H1 (cell line): ENCODE measurements around the gene PAPOLA. TPM values are rescaled to one million over a fixed set of nuclear protein-coding genes. Genes with fewer than 3 reads are reported as not detected.
A peak's percentile ranks its signal among the peaks of the same experiment; 100 is the strongest.

Source experiments
- CTCF ChIA-PET: fragments of 300-600 bp; sonication (Branson Sonifier 250); formaldehyde crosslinking; loops from one replicate; lab custom pipeline; 2021; ENCODE audit not compliant: partially characterized antibody; lab: Charles Lee
- POLR2A ChIA-PET: fragments of 300-600 bp; sonication (Branson Sonifier 250); formaldehyde crosslinking; loops from one replicate; lab custom pipeline; 2021; ENCODE audit warnings: inconsistent platforms; ENCODE audit not compliant: partially characterized antibody; lab: Charles Lee
- DNase-seq, 2 experiments: peaks; one replicate each; pipeline versions ENCODE4 v3.0.0 to v3.0.0-alpha.2; 2010 to 2022; ENCODE audit warnings: low spot score in 2 of 2, low read depth in 1 of 2, mixed read lengths in 1 of 2
- FAIRE-seq: peaks from 2 replicates; lab custom pipeline; 2011; peaks lifted over from hg19 to GRCh38; lab: Jason Lieb, UNC
- H2AFZ ChIP-seq: 2 replicates; pipeline ENCODE4 v1.8.1; 2012; ENCODE audit warnings: low read length, inconsistent platforms
- H2AK5ac ChIP-seq: 2 replicates; pipeline ENCODE4 v1.6.1; 2013; ENCODE audit warnings: low read depth, low read length
- H2BK120ac ChIP-seq: replicated peaks from 2 replicates; pipeline ENCODE3; 2013; ENCODE audit warnings: low read depth, low read length, inconsistent platforms
- H2BK12ac ChIP-seq: 2 replicates; pipeline ENCODE4 v1.6.1; 2013; ENCODE audit warnings: low read depth, low read length
- H2BK15ac ChIP-seq: 2 replicates; pipeline ENCODE4 v1.6.1; 2013; ENCODE audit warnings: low read length
- H2BK20ac ChIP-seq: 2 replicates; pipeline ENCODE4 v1.6.1; 2013; ENCODE audit warnings: low read length
- H2BK5ac ChIP-seq: 2 replicates; pipeline ENCODE4 v1.6.1; 2013; ENCODE audit warnings: low read depth, low read length
- H3K14ac ChIP-seq: 2 replicates; pipeline ENCODE4 v1.6.1; 2013; ENCODE audit warnings: inconsistent platforms; ENCODE audit not compliant: insufficient read length
- H3K18ac ChIP-seq: 2 replicates; pipeline ENCODE4 v1.6.1; 2013; ENCODE audit warnings: low read length; ENCODE audit errors: extremely low read depth
- H3K23ac ChIP-seq: 2 replicates; pipeline ENCODE4 v1.6.1; 2013; ENCODE audit warnings: inconsistent platforms; ENCODE audit not compliant: insufficient read length
- H3K23me2 ChIP-seq: 2 replicates; pipeline ENCODE4 v1.6.1; 2013; ENCODE audit warnings: low read depth, low read length
- H3K27ac ChIP-seq: 2 replicates; pipeline ENCODE4 v1.6.1; 2011; ENCODE audit warnings: low read depth, low read length, inconsistent platforms
- H3K27me3 ChIP-seq, 4 experiments: replicated peaks in 1 of 4; 1 replicate in 1 of 4; 2 replicates in 3 of 4; pipeline versions ENCODE4 v1.6.1 to v1.8.1; 2011 to 2013; ENCODE audit warnings: low read length in 3 of 4, mild to moderate bottlenecking in 3 of 4, inconsistent platforms in 2 of 4, mixed read lengths in 2 of 4, moderate library complexity in 1 of 4; ENCODE audit not compliant: control insufficient read depth in 3 of 4, insufficient read depth in 3 of 4; ENCODE audit errors: extremely low read depth in 1 of 4
- H3K36me3 ChIP-seq, 4 experiments: 2 replicates each; pipeline versions ENCODE4 v1.6.1 to v1.8.1; 2011 to 2013; ENCODE audit warnings: mild to moderate bottlenecking in 4 of 4, low read length in 3 of 4, moderate library complexity in 2 of 4, control low read depth in 1 of 4, inconsistent platforms in 1 of 4; ENCODE audit not compliant: insufficient read depth in 4 of 4, control insufficient read depth in 2 of 4
- H3K4ac ChIP-seq: replicated peaks from 2 replicates; pipeline ENCODE3; 2013; ENCODE audit warnings: low read length, low read depth, mixed read lengths, inconsistent platforms; ENCODE audit not compliant: insufficient read length
- H3K4me1 ChIP-seq, 4 experiments: replicated peaks in 1 of 4; 1 replicate in 1 of 4; 2 replicates in 3 of 4; pipeline versions ENCODE4 v1.6.1 to v1.8.1; 2011 to 2013; ENCODE audit warnings: low read length in 3 of 4, inconsistent platforms in 2 of 4, mixed read lengths in 1 of 4; ENCODE audit not compliant: insufficient read depth in 4 of 4, control insufficient read depth in 3 of 4
- H3K4me2 ChIP-seq, 2 experiments: 2 replicates each; pipeline versions ENCODE4 v1.6.1 to v1.8.1; 2011 to 2013; ENCODE audit warnings: low read depth in 2 of 2, low read length in 2 of 2, control low read depth in 1 of 2, inconsistent platforms in 1 of 2, mild to moderate bottlenecking in 1 of 2; ENCODE audit not compliant: insufficient read depth in 1 of 2
- H3K4me3 ChIP-seq, 4 experiments: fragments of 200-600, 300-600 bp in 1 of 4; sonication (generic), shearing (Covaris generic), sonication (Bioruptor Twin) in 1 of 4; 2 replicates each; pipeline versions ENCODE4 v1.5.1 to v1.8.1; 2011 to 2016; ENCODE audit warnings: low read length in 4 of 4, low read depth in 3 of 4, control low read depth in 2 of 4, inconsistent platforms in 2 of 4, mild to moderate bottlenecking in 2 of 4, mixed read lengths in 1 of 4, moderate library complexity in 1 of 4; ENCODE audit not compliant: insufficient read depth in 2 of 4; ENCODE audit errors: extremely low read depth in 1 of 4
- H3K56ac ChIP-seq: replicated peaks from 2 replicates; pipeline ENCODE3; 2013; ENCODE audit warnings: low read depth, mild to moderate bottlenecking, mixed read lengths, low read length, inconsistent platforms; ENCODE audit not compliant: insufficient read length
- H3K79me1 ChIP-seq: 2 replicates; pipeline ENCODE4 v1.6.1; 2013; ENCODE audit warnings: low read depth, low read length, control low read depth
- H3K79me2 ChIP-seq, 2 experiments: 2 replicates each; pipeline versions ENCODE4 v1.6.1 to v1.8.1; 2012 to 2013; ENCODE audit warnings: low read length in 2 of 2, mild to moderate bottlenecking in 2 of 2, inconsistent platforms in 1 of 2; ENCODE audit not compliant: insufficient read depth in 2 of 2, control insufficient read depth in 1 of 2
- H3K9ac ChIP-seq, 4 experiments: replicated peaks in 1 of 4; 1 replicate in 1 of 4; 2 replicates in 3 of 4; pipeline versions ENCODE4 v1.6.1 to v1.8.1; 2011 to 2013; ENCODE audit warnings: low read depth in 3 of 4, low read length in 3 of 4, control low read depth in 2 of 4, mild to moderate bottlenecking in 2 of 4, moderate library complexity in 2 of 4, inconsistent platforms in 1 of 4; ENCODE audit errors: extremely low read depth in 1 of 4
- H3K9me3 ChIP-seq, 2 experiments: 2 replicates each; pipeline versions ENCODE4 v1.6.1 to v1.8.1; 2012 to 2013; ENCODE audit warnings: mild to moderate bottlenecking in 2 of 2, moderate library complexity in 2 of 2, control low read depth in 1 of 2, inconsistent platforms in 1 of 2, low read depth in 1 of 2, low read length in 1 of 2, mixed read lengths in 1 of 2; ENCODE audit not compliant: insufficient read depth in 2 of 2
- H4K20me1 ChIP-seq, 2 experiments: replicated peaks in 1 of 2; 2 replicates each; pipeline versions ENCODE3 to v1.8.1; 2011 to 2013; ENCODE audit warnings: inconsistent platforms in 2 of 2, low read length in 2 of 2, mild to moderate bottlenecking in 1 of 2; ENCODE audit not compliant: insufficient read depth in 2 of 2, control insufficient read depth in 1 of 2
- H4K5ac ChIP-seq: 2 replicates; pipeline ENCODE4 v1.6.1; 2013; ENCODE audit warnings: low read length, low read depth, mixed read lengths, inconsistent platforms; ENCODE audit not compliant: insufficient read length
- H4K8ac ChIP-seq: 2 replicates; pipeline ENCODE4 v1.8.0; 2013; ENCODE audit warnings: mild to moderate bottlenecking, moderate library complexity, low read length, inconsistent platforms; ENCODE audit not compliant: insufficient read depth; ENCODE audit errors: extremely low read depth
- H4K91ac ChIP-seq: replicated peaks from 2 replicates; pipeline ENCODE3; 2013; ENCODE audit warnings: low read length, mixed read lengths, inconsistent platforms; ENCODE audit not compliant: insufficient read length
- CBX8 ChIP-seq: fragments of 300-800, 300-1000 bp; sonication (generic); IDR thresholded peaks from 2 replicates; pipeline ENCODE4 v1.7.1; 2016; ENCODE audit warnings: low read depth, low read length, borderline replicate concordance
- EZH2 ChIP-seq: fragments of 200-600 bp; sonication (generic); IDR thresholded peaks from 2 replicates; pipeline ENCODE4 v1.7.1; 2012; ENCODE audit warnings: low read depth, mild to moderate bottlenecking, moderate library complexity, low read length, inconsistent platforms; ENCODE audit not compliant: severe bottlenecking
- FOSL1 ChIP-seq: IDR thresholded peaks from 2 replicates; pipeline ENCODE4 v1.6.1; 2011; ENCODE audit warnings: mild to moderate bottlenecking, low read depth, low read length, moderate library complexity; ENCODE audit not compliant: insufficient read depth
- GABPA ChIP-seq: IDR thresholded peaks from 2 replicates; pipeline ENCODE4 v1.6.1; 2011; ENCODE audit warnings: mild to moderate bottlenecking, low read length, moderate library complexity, borderline replicate concordance; ENCODE audit not compliant: insufficient read depth
- GTF2F1 ChIP-seq: IDR thresholded peaks from 2 replicates; pipeline ENCODE4 v1.6.1; 2012; ENCODE audit warnings: low read depth, low read length, improper control_type of control experiment, borderline replicate concordance
- HDAC2 ChIP-seq, 2 experiments: fragments of 300-600 bp in 1 of 2; sonication (generic) in 1 of 2; IDR thresholded peaks; 2 replicates each; pipeline ENCODE4 v1.6.1; 2011 to 2012; ENCODE audit warnings: low read depth in 2 of 2, low read length in 2 of 2, mild to moderate bottlenecking in 2 of 2, moderate library complexity in 2 of 2, borderline replicate concordance in 1 of 2, inconsistent platforms in 1 of 2
- NANOG ChIP-seq: IDR thresholded peaks from 2 replicates; pipeline ENCODE4 v1.6.1; 2011; ENCODE audit warnings: low read length, low read depth, mild to moderate bottlenecking, inconsistent platforms; ENCODE audit not compliant: insufficient read depth, poor library complexity, severe bottlenecking
- PHF8 ChIP-seq: fragments of 200-600 bp; sonication (generic); conservative IDR thresholded peaks from 2 replicates; pipeline ENCODE4 v1.7.1; 2012; ENCODE audit warnings: low read depth, mild to moderate bottlenecking, inconsistent platforms, low read length, moderate library complexity
- POLR2A ChIP-seq, 2 experiments: IDR thresholded peaks; 1 replicate in 1 of 2; 2 replicates in 1 of 2; pipeline ENCODE4 v1.6.1; 2011; ENCODE audit warnings: low read depth in 2 of 2, low read length in 2 of 2, mild to moderate bottlenecking in 2 of 2; ENCODE audit errors: control extremely low read depth in 1 of 2
- POLR2AphosphoS5 ChIP-seq: IDR thresholded peaks from 2 replicates; pipeline ENCODE4 v1.6.1; 2011; ENCODE audit warnings: low read depth, low read length
- RNF2 ChIP-seq: fragments of 200-900, 300-1000 bp; sonication (generic); IDR thresholded peaks from 2 replicates; pipeline ENCODE4 v1.7.1; 2016; ENCODE audit warnings: borderline replicate concordance, low read depth, mild to moderate bottlenecking, antibody characterized with exemption, low read length; ENCODE audit not compliant: poor library complexity, severe bottlenecking; ENCODE audit errors: missing control alignments
- RXRA ChIP-seq: IDR thresholded peaks from 2 replicates; pipeline ENCODE4 v1.6.1; 2011; ENCODE audit warnings: low read depth, mild to moderate bottlenecking, low read length, moderate library complexity; ENCODE audit not compliant: insufficient read depth
- SP1 ChIP-seq: IDR thresholded peaks from 2 replicates; pipeline ENCODE4 v1.6.1; 2011; ENCODE audit warnings: low read depth, low read length
- SRF ChIP-seq: IDR thresholded peaks from 2 replicates; pipeline ENCODE4 v1.6.1; 2011; ENCODE audit warnings: mild to moderate bottlenecking, low read depth, low read length, moderate library complexity
- TBP ChIP-seq: IDR thresholded peaks from 2 replicates; pipeline ENCODE4 v1.6.1; 2011; ENCODE audit warnings: low read depth, low read length, improper control_type of control experiment
- WGBS, 2 experiments: shearing (Covaris generic) in 1 of 2; methylation state at CpG; one replicate each; pipeline versions ENCODE4 v1.1.6 to v1.1.7; 2013 to 2015; ENCODE audit warnings: low lambda C conversion rate in 2 of 2, mixed read lengths in 2 of 2, inconsistent platforms in 1 of 2, low coverage in 1 of 2, missing lambda C conversion rate in 1 of 2; ENCODE audit not compliant: insufficient replicate concordance in 2 of 2, insufficient coverage in 1 of 2, insufficient read length in 1 of 2; ENCODE audit errors: extremely low coverage in 1 of 2, missing lambda C conversion rate in 1 of 2; 5-methylcytosine and 5-hydroxymethylcytosine counted together
- polyA plus RNA-seq, 7 experiments: library from polyadenylated mRNA; depleted of rRNA in 3 of 7; stranded (reverse) in 5 of 7; unstranded in 2 of 7; fragments of >200 nt in 5 of 7; fragments of 200-250 nt in 2 of 7; gene quantifications; 1 replicate in 5 of 7; 2 replicates in 1 of 7; 4 replicates in 1 of 7; pipeline versions ENCODE4 v1.2.1 to v1.2.3, GENCODE V29; 2011 to 2013; ENCODE audit warnings: missing spikeins in 2 of 7, mixed read lengths in 2 of 7
- total RNA-seq: library from RNA; stranded (reverse); fragmentation: NEBNext Ultra II Directional; extraction: Animal tissue kit (Norgen Biotek cat#: 25700); gene quantifications from 2 replicates; pipeline ENCODE4 v1.2.1, GENCODE V29; 2021

Gene PAPOLA
- total and polyA plus RNA-seq, 2 of the 8 experiments (the other 6 are each of a cell fraction or from before 2014, with no cell fraction given): 163 to 239 TPM

DNA sequence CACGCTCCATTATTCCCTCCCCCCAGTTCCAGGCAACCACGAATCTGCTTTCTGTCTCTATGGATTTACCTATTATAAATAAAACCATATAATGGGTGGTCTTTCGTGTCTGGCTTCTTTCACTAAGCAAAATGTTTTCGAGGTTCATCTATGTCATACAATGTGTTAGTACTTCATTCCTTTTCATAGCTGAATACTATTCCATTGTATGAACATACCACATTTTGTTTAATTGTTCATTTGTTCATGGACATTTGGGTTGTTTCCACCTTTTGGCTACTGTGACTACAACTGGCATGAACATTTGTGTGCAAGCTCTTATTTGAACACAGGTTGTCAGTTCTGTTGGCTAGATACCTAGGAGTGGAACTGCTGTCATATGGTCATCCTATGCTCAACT is 12.9 kb upstream of the PAPOLA start:
- no peak overlapping the region for H2AK5ac ChIP-seq
- H3K4me3 ChIP-seq: no peak overlapping the region
- no peak overlapping the region for H3K18ac ChIP-seq
- H2BK20ac ChIP-seq: no peak overlapping the region
- H3K79me2 ChIP-seq: no peaks in the 10 kb centered on the region
- no peaks in the 10 kb centered on the region for H3K4me1 ChIP-seq
- ChIA-PET POLR2A (no interaction called here), CTCF (no interaction called here)
- H2AFZ ChIP-seq: no peak overlapping the region
- no peaks in the 10 kb centered on the region for H4K20me1 ChIP-seq
- no peak overlapping the region for H4K5ac ChIP-seq
- H2BK5ac ChIP-seq: no peak overlapping the region
- H3K9me3 ChIP-seq: no peaks in the 10 kb centered on the region
- no peak overlapping the region for H2BK15ac ChIP-seq
- no peak overlapping the region for H3K27ac ChIP-seq
- no peaks in the 10 kb centered on the region for H3K23me2 ChIP-seq
- H3K27me3 ChIP-seq: no peaks in the 10 kb centered on the region
- H3K9ac ChIP-seq: no peak overlapping the region
- DNase-seq: no peak
- no peak overlapping the region for H2BK12ac ChIP-seq
- H2BK120ac ChIP-seq: no peak overlapping the region
- H4K8ac ChIP-seq: no peak overlapping the region
- 90% methylated on average over 4 of the region's 4 CpGs; no CpG with 5 or more reads in 1 of the 2 experiments for WGBS, 2 experiments
- H3K14ac ChIP-seq: no peak overlapping the region
- no peak overlapping the region for H3K4me2 ChIP-seq
- H3K23ac ChIP-seq: no peak overlapping the region
- FAIRE-seq: peak; percentile 7
- no peak overlapping the region for H3K56ac ChIP-seq
- H3K36me3 ChIP-seq: no peaks in the 10 kb centered on the region
- H3K4ac ChIP-seq: no peak overlapping the region
- no peaks in the 10 kb centered on the region for H3K79me1 ChIP-seq
- no peak overlapping the region for H4K91ac ChIP-seq
- TF ChIP-seq SRF (no peak), SP1 (no peak), POLR2AphosphoS5 (no peak), PHF8 (no peak), GTF2F1 (no peak), GABPA (no peak), NANOG (no peak), FOSL1 (no peak), CBX8 (no peak), EZH2 (no peak), HDAC2 (IDR thresholded peaks at IDR 0.05; ENCODE audit: borderline replicate concordance in 1 of 2, low read depth in 2 of 2, low read length in 2 of 2) (no peak), POLR2A (IDR thresholded peaks at IDR 0.05; ENCODE audit: control extremely low read depth in 1 of 2, low read depth in 2 of 2, low read length in 2 of 2) (no peak), TBP (no peak), RNF2 (no peak), RXRA (no peak)
